ENCODE measurements around the gene CELA2B.

Gene CELA2B

DNA sequence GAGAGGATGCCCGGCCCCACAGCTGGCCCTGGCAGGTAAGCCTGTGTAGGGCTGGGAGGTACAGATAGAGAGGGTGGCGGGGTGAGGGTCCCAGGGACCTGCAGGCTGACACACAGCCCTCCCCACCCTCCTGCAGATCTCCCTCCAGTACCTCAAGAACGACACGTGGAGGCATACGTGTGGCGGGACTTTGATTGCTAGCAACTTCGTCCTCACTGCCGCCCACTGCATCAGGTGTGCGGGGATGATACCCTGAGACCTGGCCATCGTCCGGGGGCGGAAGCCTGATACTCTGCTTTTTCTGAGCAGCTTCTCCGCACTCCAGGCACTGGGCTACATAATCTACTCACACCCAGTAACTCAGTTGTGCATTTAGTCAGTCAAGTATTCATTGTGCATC, 35.5 kb upstream of the CELA2B start:
- no peak overlapping the region for H3K27ac ChIP-seq
- H3K4me3 ChIP-seq = no peak overlapping the region
- DNase-seq (ENCODE audit: low spot score) = no peak
- TF ChIP-seq, protein P1, sequence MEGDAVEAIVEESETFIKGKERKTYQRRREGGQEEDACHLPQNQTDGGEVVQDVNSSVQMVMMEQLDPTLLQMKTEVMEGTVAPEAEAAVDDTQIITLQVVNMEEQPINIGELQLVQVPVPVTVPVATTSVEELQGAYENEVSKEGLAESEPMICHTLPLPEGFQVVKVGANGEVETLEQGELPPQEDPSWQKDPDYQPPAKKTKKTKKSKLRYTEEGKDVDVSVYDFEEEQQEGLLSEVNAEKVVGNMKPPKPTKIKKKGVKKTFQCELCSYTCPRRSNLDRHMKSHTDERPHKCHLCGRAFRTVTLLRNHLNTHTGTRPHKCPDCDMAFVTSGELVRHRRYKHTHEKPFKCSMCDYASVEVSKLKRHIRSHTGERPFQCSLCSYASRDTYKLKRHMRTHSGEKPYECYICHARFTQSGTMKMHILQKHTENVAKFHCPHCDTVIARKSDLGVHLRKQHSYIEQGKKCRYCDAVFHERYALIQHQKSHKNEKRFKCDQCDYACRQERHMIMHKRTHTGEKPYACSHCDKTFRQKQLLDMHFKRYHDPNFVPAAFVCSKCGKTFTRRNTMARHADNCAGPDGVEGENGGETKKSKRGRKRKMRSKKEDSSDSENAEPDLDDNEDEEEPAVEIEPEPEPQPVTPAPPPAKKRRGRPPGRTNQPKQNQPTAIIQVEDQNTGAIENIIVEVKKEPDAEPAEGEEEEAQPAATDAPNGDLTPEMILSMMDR (IDR thresholded peaks at IDR 0.05) = no peak

DNA sequence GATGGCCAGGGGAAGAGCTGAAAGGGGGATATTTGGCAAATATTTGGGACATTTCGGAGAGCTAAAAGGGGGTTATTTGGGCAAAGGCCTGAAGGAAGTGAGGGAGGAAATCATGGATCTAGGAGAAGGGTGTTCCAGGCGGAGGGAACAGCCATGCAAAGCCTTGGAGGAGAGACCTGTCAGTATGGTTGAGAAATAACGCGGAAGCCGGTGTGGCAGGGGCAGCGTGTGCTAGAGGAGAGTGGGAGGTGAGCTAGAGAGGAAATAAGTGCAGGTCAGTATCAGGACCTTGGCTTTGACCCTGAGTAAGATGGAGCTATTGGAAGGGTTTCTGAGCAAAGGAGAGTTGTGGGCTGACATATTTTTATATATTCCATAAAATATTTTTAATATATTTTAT, 34.7 kb upstream of the CELA2B start:
- Histone ChIP-seq H3K27ac (no peak overlapping the region), H3K4me3 (no peak overlapping the region)
- no peak for DNase-seq (ENCODE audit: low spot score)
- TF ChIP-seq, protein P1 (IDR thresholded peaks at IDR 0.05) = no peak

DNA sequence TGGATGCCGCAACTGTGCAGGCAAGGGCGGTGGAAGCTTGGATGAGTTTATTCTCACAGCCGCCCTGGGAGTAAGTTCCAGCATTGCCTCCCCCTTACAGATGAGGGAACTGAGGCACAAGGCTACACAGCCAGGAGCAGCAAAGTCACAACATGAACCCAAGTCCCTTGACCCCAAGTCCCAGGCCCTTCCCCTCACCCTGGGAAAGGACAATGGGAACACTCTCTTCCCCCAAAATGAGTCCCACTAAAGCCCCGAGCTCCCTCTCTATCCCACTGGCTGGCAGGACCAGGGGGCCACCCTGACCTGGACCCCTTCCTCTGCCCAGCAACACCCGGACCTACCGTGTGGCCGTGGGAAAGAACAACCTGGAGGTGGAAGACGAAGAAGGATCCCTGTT, 33.8 kb upstream of the CELA2B start:
- TF ChIP-seq, protein P1 (IDR thresholded peaks at IDR 0.05) = no peak
- Histone ChIP-seq H3K4me3 (no peak overlapping the region), H3K27ac (no peak overlapping the region)
- no peak for DNase-seq (ENCODE audit: low spot score)

DNA sequence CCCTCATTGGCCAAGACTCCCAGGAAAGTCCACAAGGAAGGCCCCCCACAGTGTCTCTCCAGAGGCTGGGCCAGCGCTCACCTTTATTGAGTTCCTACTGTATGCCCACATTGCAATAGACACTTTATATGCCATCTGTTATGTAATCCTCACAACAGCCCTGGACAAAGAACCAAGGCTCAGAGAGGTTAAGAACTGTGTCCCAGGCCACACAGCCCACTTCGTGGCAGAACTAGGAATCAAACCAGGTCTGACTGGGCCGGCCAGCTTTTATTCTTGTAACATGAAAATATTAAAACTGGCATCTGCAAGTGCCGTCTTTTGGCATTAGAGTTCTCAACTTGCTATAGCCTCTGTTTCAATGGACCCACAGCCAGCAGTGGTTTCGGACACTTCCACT, 33.1 kb upstream of the CELA2B start:
- TF ChIP-seq, protein P1 (IDR thresholded peaks at IDR 0.05) = no peak
- Histone ChIP-seq H3K4me3 (no peak overlapping the region), H3K27ac (no peak overlapping the region)
- DNase-seq (ENCODE audit: low spot score) = no peak

DNA sequence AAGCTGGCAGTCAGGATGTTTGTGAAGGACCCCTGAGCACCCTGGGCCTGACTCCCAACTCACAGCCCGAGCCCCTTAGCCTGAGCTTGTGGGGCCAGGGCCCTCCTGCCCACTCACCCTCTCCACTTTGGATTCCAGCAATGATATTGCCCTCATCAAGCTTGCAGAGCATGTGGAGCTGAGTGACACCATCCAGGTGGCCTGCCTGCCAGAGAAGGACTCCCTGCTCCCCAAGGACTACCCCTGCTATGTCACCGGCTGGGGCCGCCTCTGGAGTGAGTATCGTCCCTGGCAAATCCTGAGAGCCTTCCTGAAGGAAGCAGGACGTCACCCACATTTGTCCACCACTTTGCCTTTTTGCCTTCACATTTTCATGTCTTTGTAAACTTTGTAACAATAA, 32.6 kb upstream of the CELA2B start:
- DNase-seq (ENCODE audit: low spot score) = no peak
- no peak overlapping the region for H3K4me3 ChIP-seq
- no peak overlapping the region for H3K27ac ChIP-seq
- TF ChIP-seq, protein P1 (IDR thresholded peaks at IDR 0.05) = no peak

DNA sequence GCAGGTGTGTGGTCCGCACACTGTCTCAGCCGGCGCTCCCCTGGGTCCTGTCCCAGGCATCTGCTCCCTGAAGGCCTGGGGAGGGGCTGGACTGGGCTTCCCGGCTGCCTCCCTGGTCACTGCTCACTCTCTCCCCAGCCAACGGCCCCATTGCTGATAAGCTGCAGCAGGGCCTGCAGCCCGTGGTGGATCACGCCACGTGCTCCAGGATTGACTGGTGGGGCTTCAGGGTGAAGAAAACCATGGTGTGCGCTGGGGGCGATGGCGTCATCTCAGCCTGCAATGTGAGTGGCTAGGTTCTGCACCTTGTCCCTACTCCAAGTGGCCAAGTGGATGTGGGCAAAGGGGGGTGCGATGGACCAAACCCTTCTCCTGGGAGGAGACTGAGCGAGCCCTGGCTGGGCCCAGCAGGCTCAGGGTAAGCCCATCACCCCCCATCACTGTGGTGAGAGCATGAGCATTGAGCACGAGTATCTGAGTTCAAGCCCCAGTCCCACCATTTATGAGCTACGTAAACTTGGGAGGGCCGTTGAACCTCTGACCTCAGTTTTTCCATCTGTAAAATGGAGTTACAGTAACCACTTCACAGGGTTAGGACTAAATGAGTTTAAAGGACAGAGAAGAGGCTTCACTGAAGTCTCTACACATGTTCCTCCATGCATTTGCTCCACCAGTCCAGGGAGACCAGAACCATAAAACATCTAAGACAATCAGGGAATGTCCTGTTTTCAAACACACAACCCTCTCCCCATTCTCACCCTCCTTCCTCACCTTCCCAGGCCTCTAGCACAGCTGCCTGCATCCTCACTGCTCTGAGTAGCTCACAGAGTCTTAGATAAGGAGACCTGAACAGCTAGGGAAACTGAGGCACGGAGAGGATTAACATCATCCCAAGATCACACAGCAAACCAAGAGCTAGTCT, 31.2 kb upstream of the CELA2B start:
- TF ChIP-seq, protein P1 (IDR thresholded peaks at IDR 0.05) = no peak
- Histone ChIP-seq H3K27ac (no peak overlapping the region), H3K4me3 (no peak overlapping the region)
- DNase-seq (ENCODE audit: low spot score) = no peak

Measured in coronary artery (tissue), 2 donors.